Ovary (tissue), 9 donors: ENCODE results near the gene KCNH8. TPM values are rescaled to one million over a fixed set of nuclear protein-coding genes. Genes with fewer than 3 reads are reported as not detected.

Experiments used
- DNase-seq, 5 donors: peaks; one replicate each; pipeline ENCODE4 v3.0.0-alpha.2; 2019 to 2020
- H3K27ac ChIP-seq, 2 donors: fragments of 200-600 bp; one replicate each; pipeline versions ENCODE4 v1.5.1 to v1.8.0; 2019 to 2022
- H3K27me3 ChIP-seq: fragments of 200-600 bp; one replicate; pipeline ENCODE4 v1.8.0; 2022
- H3K36me3 ChIP-seq: fragments of 200-600 bp; sonication (generic); one replicate; pipeline ENCODE4 v1.5.1; 2019
- H3K4me1 ChIP-seq: one replicate; pipeline ENCODE4 v1.8.1; 2013; ENCODE audit warnings: mild to moderate bottlenecking, moderate library complexity; ENCODE audit not compliant: insufficient read depth
- H3K4me3 ChIP-seq: fragments of 200-600 bp; sonication (generic); one replicate; pipeline ENCODE4 v1.5.1; 2017
- H3K9me3 ChIP-seq, 2 donors: fragments of 200-600 bp in 1 of 2; sonication (generic) in 1 of 2; one replicate each; pipeline versions ENCODE4 v1.5.1 to v1.8.1; 2013 to 2019; ENCODE audit warnings: mild to moderate bottlenecking in 1 of 2, moderate library complexity in 1 of 2
- CTCF ChIP-seq, 3 donors: fragments of 450-650 bp in 2 of 3; fragments of 200-600 bp in 1 of 3; IDR thresholded peaks; one replicate each; pipeline versions ENCODE4 v1.5.1 to v1.8.0; 2016 to 2022; ENCODE audit warnings: antibody characterized with exemption in 3 of 3, mild to moderate bottlenecking in 1 of 3
- EP300 ChIP-seq: sonication (generic); formaldehyde crosslinking; IDR thresholded peaks from one replicate; pipeline ENCODE4 v1.6.1; 2017; ENCODE audit warnings: antibody characterized with exemption
- POLR2A ChIP-seq: fragments of 450-650 bp; IDR thresholded peaks from one replicate; pipeline ENCODE4 v1.6.1; 2017; ENCODE audit warnings: antibody characterized with exemption, mild to moderate bottlenecking, moderate library complexity
- WGBS, 3 donors: extraction: QIAGEN DNeasy Blood & Tissue Kit in 1 of 3; methylation state at CpG; one replicate each; pipeline versions ENCODE4 v1.1.5 to v1.1.7; 2013 to 2017; 5-methylcytosine and 5-hydroxymethylcytosine counted together
- intact Hi-C, 4 donors: fragments of 100-400 bp; cut with DNase I; formaldehyde crosslinking; loops; one replicate each; pipeline versions ENCODE4 v1.11.0 to v1.15.1; 2022 to 2023
- polyA plus RNA-seq, 2 donors: library from polyadenylated mRNA; stranded (reverse); fragments of 200-250 nt in 1 of 2; fragments of 350-450 nt in 1 of 2; fragmentation: Illumina TruSeq in 1 of 2; extraction: RNeasy Lipid Tissue Mini Kit (QIAGEN cat#74804) in 1 of 2; gene quantifications; one replicate each; pipeline ENCODE4 v1.2.3, GENCODE V29; 2013 to 2014
- total RNA-seq, 7 donors: library from RNA; depleted of rRNA in 2 of 7; stranded (reverse); fragments of >200 nt in 2 of 7; fragmentation: NEBNext Ultra II Directional in 3 of 7; extraction: Animal tissue kit (Norgen Biotek cat#: 25700) in 3 of 7; gene quantifications; one replicate each; pipeline versions ENCODE4 v1.1.0 to v1.2.4, GENCODE V29; 2016 to 2023
- donor health status: DM: no; HTN: no; CAD: no; lungs with moderate emphysema.
- donor health status: DM: no; HTN: no; CAD: no.
- donor health status: Bipolar disorder and iron deficiency.
- donor health status: DM: yes; HTN: yes; CAD: no.
- donor health status: DM: no; HTN: no; CAD: no.
- donor health status: DM: yes; HTN: yes; CAD: no.

Gene KCNH8
- total and polyA plus RNA-seq, 9 donors, result 0.05 to 1.4 (median 0.17) TPM; not detected in 1

GRCh38 chr3:19171794-19172193 lies 23.5 kb downstream of the KCNH8 start:
- no peak overlapping the region for H3K4me3 ChIP-seq
- H3K27me3 ChIP-seq, result no peaks in the 10 kb centered on the region
- WGBS, 3 donors, result 58 to 61% (median 60%) methylated on average over 2 of the region's 2 CpGs
- intact Hi-C loops, result no loop called here
- no peaks in the 10 kb centered on the region for H3K9me3 ChIP-seq
- H3K36me3 ChIP-seq, result no peaks in the 10 kb centered on the region
- TF ChIP-seq CTCF (IDR thresholded peaks at IDR 0.05) (no peak), EP300 (no peak), POLR2A (no peak)
- DNase-seq, result no peak
- no peaks in the 10 kb centered on the region for H3K4me1 ChIP-seq
- no peak overlapping the region for H3K27ac ChIP-seq

GRCh38 chr3:19173945-19174344 lies 25.6 kb downstream of the KCNH8 start:
- Histone ChIP-seq H3K36me3 (no peaks in the 10 kb centered on the region), H3K9me3 (no peaks in the 10 kb centered on the region), H3K27me3 (no peaks in the 10 kb centered on the region), H3K4me1 (no peaks in the 10 kb centered on the region), H3K4me3 (no peak overlapping the region), H3K27ac (no peak overlapping the region)
- intact Hi-C loops, result no loop called here
- no peak for TF ChIP-seq CTCF (IDR thresholded peaks at IDR 0.05)
- no peak for TF ChIP-seq EP300
- no peak for TF ChIP-seq POLR2A
- 34 to 36% (median 34%) methylated on average over 1 of the region's 1 CpG for WGBS, 3 donors
- DNase-seq, result no peak

- Histone ChIP-seq H3K36me3 (no peaks in the 10 kb centered on the region), H3K4me3 (no peak overlapping the region), H3K27me3 (no peaks in the 10 kb centered on the region), H3K27ac (no peak overlapping the region), H3K9me3 (no peaks in the 10 kb centered on the region), H3K4me1 (no peaks in the 10 kb centered on the region)
- 71 to 76% (median 74%) methylated on average over 5 of the region's 5 CpGs for WGBS, 3 donors
- no peak for DNase-seq
- intact Hi-C loops, result no loop called here
- no peak for TF ChIP-seq POLR2A
- TF ChIP-seq CTCF (IDR thresholded peaks at IDR 0.05), result no peak
Observed at GRCh38 chr3:19183584-19183983, 35.3 kb downstream of the KCNH8 start.

GRCh38 chr3:19190126-19190525 lies 41.8 kb downstream of the KCNH8 start:
- DNase-seq, result no peak
- Histone ChIP-seq H3K27ac (no peak overlapping the region), H3K36me3 (no peaks in the 10 kb centered on the region), H3K9me3 (no peaks in the 10 kb centered on the region), H3K4me1 (no peaks in the 10 kb centered on the region), H3K27me3 (no peaks in the 10 kb centered on the region), H3K4me3 (no peak overlapping the region)
- 1 to 30% (median 2%) methylated on average over 1 of the region's 1 CpG for WGBS, 3 donors
- intact Hi-C loops, result no loop called here
- no peak for TF ChIP-seq EP300
- no peak for TF ChIP-seq POLR2A
- TF ChIP-seq CTCF (IDR thresholded peaks at IDR 0.05), result no peak

GRCh38 chr3:19190602-19191001 lies 42.3 kb downstream of the KCNH8 start:
- no peak for DNase-seq
- Histone ChIP-seq H3K9me3 (no peaks in the 10 kb centered on the region), H3K27me3 (no peaks in the 10 kb centered on the region), H3K4me3 (no peak overlapping the region), H3K27ac (no peak overlapping the region), H3K36me3 (no peaks in the 10 kb centered on the region), H3K4me1 (no peaks in the 10 kb centered on the region)
- intact Hi-C loops, result no loop called here
- WGBS, 3 donors, result 64 to 72% (median 67%) methylated on average over 4 of the region's 4 CpGs
- no peak for TF ChIP-seq POLR2A
